SU-DHL-6 (cell line): ENCODE measurements around the gene TMPO.

ENCODE experiments used
- H2AFZ ChIP-seq: fragments of 200-600 bp; sonication (generic); 2 replicates; pipeline ENCODE4 v1.6.1; 2014; ENCODE audit warnings: low read depth, mild to moderate bottlenecking, moderate library complexity, mixed read lengths, antibody characterized with exemption, low read length; ENCODE audit not compliant: severe bottlenecking
- H3F3A ChIP-seq: fragments of 200-600 bp; shearing (Covaris generic); 2 replicates; pipeline ENCODE4 v1.6.0; 2016; ENCODE audit warnings: antibody characterized with exemption, mild to moderate bottlenecking; ENCODE audit not compliant: insufficient read depth
- H3K27ac ChIP-seq: fragments of 200-600 bp; sonication (generic); 2 replicates; pipeline ENCODE4 v1.5.1; 2016; ENCODE audit warnings: low read depth, mild to moderate bottlenecking, low read length, moderate library complexity, mixed read lengths
- H3K27me3 ChIP-seq: fragments of 200-600 bp; sonication (generic), shearing (Covaris generic); 2 replicates; pipeline ENCODE4 v1.6.0; 2014; ENCODE audit warnings: mild to moderate bottlenecking, low read length
- H3K36me3 ChIP-seq: fragments of 200-600 bp; sonication (generic); 2 replicates; pipeline ENCODE4 v1.6.1; 2014; ENCODE audit warnings: mild to moderate bottlenecking, low read length, mixed read lengths
- H3K4me2 ChIP-seq: fragments of 300-600, 200-600 bp; shearing (Covaris generic), sonication (generic); 2 replicates; pipeline ENCODE4 v1.6.0; 2014; ENCODE audit warnings: low read length, low read depth, mild to moderate bottlenecking; ENCODE audit not compliant: poor library complexity, severe bottlenecking
- H3K4me3 ChIP-seq: fragments of 200-600 bp; sonication (generic); 2 replicates; pipeline ENCODE4 v1.5.1; 2014; ENCODE audit warnings: antibody characterized with exemption, low read length, mild to moderate bottlenecking, mixed read lengths; ENCODE audit not compliant: insufficient read depth, poor library complexity, severe bottlenecking
- H3K79me2 ChIP-seq: fragments of 200-600 bp; sonication (generic); 2 replicates; pipeline ENCODE4 v1.6.1; 2014; ENCODE audit warnings: mild to moderate bottlenecking, low read length, moderate library complexity; ENCODE audit not compliant: insufficient read depth
- H3K9ac ChIP-seq: fragments of 200-600 bp; sonication (generic); 2 replicates; pipeline ENCODE4 v1.7.0; 2014; ENCODE audit warnings: mild to moderate bottlenecking, low read length
- H3K9me2 ChIP-seq: fragments of 200-600 bp; sonication (generic); replicated peaks from 2 replicates; pipeline ENCODE4 v1.6.1; 2014; ENCODE audit warnings: low read length; ENCODE audit not compliant: insufficient read depth
- H3K9me3 ChIP-seq: fragments of 200-600 bp; sonication (generic); 2 replicates; pipeline ENCODE4 v1.6.1; 2014; ENCODE audit warnings: low read length, mixed read lengths; ENCODE audit not compliant: insufficient read depth
- H4K20me1 ChIP-seq: fragments of 200-600 bp; sonication (generic); 2 replicates; pipeline ENCODE4 v1.6.1; 2014; ENCODE audit warnings: low read depth, mild to moderate bottlenecking, antibody characterized with exemption, low read length, moderate library complexity, mixed read lengths
- EZH2phosphoT487 ChIP-seq: fragments of 200-600 bp; sonication (generic), shearing (Covaris generic); conservative IDR thresholded peaks from 2 replicates; pipeline ENCODE4 v1.6.1; 2018; ENCODE audit warnings: mild to moderate bottlenecking, antibody characterized with exemption, low read length, moderate library complexity, mixed read lengths
- TF ChIP-seq, protein P1 (sequence below): fragments of 200-600 bp; sonication (generic); IDR thresholded peaks from one replicate; pipeline ENCODE4 v1.5.1; 2017; ENCODE audit warnings: antibody characterized with exemption, mild to moderate bottlenecking, low read length, moderate library complexity; ENCODE audit not compliant: insufficient read depth, poor library complexity, severe bottlenecking

TMPO gene

DNA sequence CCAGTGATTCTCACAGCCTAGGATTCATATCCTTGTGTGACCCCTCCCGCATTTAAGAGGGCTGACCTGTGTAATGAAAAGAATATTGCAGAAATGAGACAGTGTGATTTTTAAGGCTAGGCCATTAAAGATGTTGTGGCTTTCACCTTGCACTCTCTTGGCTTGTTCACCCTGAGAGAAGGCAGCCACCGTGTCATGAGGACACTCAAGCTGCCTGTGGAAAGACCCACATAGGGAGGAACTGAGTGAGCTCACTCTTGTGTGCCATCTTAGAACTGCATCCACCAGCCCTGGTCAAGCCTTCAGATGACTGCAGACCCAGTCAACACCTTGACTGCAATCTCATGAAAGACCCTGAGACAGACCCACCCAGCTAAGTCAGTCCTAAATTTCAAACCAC is 46.3 kb upstream of the TMPO start:
- no peaks in the 10 kb centered on the region for H3K79me2 ChIP-seq
- H3K4me3 ChIP-seq = no peak overlapping the region
- H2AFZ ChIP-seq = no peak overlapping the region
- no peaks in the 10 kb centered on the region for H3F3A ChIP-seq
- H3K27ac ChIP-seq = no peak overlapping the region
- TF ChIP-seq, protein P1, sequence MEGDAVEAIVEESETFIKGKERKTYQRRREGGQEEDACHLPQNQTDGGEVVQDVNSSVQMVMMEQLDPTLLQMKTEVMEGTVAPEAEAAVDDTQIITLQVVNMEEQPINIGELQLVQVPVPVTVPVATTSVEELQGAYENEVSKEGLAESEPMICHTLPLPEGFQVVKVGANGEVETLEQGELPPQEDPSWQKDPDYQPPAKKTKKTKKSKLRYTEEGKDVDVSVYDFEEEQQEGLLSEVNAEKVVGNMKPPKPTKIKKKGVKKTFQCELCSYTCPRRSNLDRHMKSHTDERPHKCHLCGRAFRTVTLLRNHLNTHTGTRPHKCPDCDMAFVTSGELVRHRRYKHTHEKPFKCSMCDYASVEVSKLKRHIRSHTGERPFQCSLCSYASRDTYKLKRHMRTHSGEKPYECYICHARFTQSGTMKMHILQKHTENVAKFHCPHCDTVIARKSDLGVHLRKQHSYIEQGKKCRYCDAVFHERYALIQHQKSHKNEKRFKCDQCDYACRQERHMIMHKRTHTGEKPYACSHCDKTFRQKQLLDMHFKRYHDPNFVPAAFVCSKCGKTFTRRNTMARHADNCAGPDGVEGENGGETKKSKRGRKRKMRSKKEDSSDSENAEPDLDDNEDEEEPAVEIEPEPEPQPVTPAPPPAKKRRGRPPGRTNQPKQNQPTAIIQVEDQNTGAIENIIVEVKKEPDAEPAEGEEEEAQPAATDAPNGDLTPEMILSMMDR = no peak
- TF ChIP-seq EZH2phosphoT487 = no peak
- no peaks in the 10 kb centered on the region for H3K36me3 ChIP-seq
- H3K27me3 ChIP-seq = no peaks in the 10 kb centered on the region
- no peaks in the 10 kb centered on the region for H3K9me2 ChIP-seq
- H4K20me1 ChIP-seq = no peaks in the 10 kb centered on the region
- no peak overlapping the region for H3K4me2 ChIP-seq
- no peak overlapping the region for H3K9ac ChIP-seq
- no peaks in the 10 kb centered on the region for H3K9me3 ChIP-seq

DNA sequence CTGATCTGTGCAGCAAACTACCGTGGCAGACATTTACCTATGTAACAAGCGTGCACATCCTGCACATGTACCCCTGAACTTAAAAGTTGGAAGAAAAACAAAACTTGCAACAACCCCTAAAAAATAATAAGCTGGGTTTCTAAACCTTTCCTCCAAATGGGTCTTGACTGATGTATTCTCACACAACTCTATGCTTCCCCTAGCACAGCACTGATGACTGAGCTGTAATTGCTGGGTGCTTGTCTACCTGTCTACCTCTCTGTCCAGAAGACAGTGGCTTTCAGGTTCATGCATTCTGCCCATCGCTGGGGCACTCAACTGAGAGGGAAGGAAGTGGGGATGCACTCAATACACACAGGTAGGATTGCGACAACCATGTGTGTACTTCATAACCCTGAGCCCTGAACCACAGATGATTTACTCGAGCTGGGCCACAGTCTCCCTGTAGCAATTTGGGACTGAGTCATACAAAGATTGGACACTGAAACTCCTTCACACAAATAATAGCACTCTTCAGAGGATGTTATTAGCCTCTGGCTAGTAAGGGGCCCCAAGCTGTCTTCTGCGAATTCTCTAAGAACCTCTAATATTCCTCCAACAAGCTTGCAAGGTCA is 44.8 kb upstream of the TMPO start:
- H4K20me1 ChIP-seq = no peaks in the 10 kb centered on the region

DNA sequence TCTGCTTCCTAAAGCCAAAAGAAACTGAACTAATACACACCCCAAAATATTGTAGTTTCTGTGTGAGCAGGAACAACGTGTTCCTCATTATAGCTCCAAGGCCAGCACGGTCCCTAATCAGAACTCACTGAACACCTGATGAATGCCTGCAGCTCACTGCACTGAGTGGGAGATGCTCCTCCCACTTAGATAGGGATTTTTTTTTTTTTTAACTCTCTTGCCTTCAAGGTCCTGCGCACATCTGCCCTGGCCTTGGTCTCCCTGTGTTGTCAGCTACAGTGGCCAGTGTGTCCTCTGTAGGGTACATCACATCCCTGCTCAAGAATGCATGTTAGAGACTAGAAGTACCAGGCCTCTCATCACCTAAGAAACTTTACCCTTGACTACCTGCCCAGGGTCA is 44.3 kb upstream of the TMPO start:
- H3K27me3 ChIP-seq = no peaks in the 10 kb centered on the region
- H3F3A ChIP-seq = no peaks in the 10 kb centered on the region
- no peaks in the 10 kb centered on the region for H3K36me3 ChIP-seq
- TF ChIP-seq, protein P1 = no peak
- TF ChIP-seq EZH2phosphoT487 = no peak
- H4K20me1 ChIP-seq = no peaks in the 10 kb centered on the region
- no peaks in the 10 kb centered on the region for H3K9me2 ChIP-seq
- no peak overlapping the region for H3K9ac ChIP-seq
- no peak overlapping the region for H3K4me2 ChIP-seq
- no peaks in the 10 kb centered on the region for H3K79me2 ChIP-seq
- no peaks in the 10 kb centered on the region for H3K9me3 ChIP-seq
- no peak overlapping the region for H2AFZ ChIP-seq
- no peak overlapping the region for H3K4me3 ChIP-seq
- H3K27ac ChIP-seq = no peak overlapping the region

More for the DNA sequence above, 44.8 kb upstream of the TMPO start:
- no peak for TF ChIP-seq EZH2phosphoT487
- TF ChIP-seq, protein P1 = no peak
- Histone ChIP-seq H3K27me3 (no peaks in the 10 kb centered on the region), H3K4me3 (no peak overlapping the region), H3K9me3 (no peaks in the 10 kb centered on the region), H3F3A (no peaks in the 10 kb centered on the region), H3K27ac (no peak overlapping the region), H3K79me2 (no peaks in the 10 kb centered on the region), H3K9ac (no peak overlapping the region), H3K9me2 (no peaks in the 10 kb centered on the region), H3K36me3 (no peaks in the 10 kb centered on the region), H3K4me2 (no peak overlapping the region), H2AFZ (no peak overlapping the region)

DNA sequence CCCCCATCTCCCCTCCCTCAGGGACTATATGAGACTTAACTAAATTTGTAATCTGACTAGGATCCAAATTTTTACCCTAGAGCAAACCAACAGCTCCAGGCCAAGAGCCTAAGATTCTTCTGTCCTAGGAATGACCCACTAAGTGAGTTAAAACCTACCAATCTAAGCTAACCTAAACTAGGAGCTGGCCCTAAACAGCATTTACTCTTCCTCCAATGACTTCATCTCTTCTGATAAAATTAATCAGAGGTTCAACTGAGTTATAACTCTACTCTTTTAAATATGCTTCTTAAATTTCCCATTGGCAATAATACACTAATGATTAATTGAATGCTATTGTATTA is 39.9 kb upstream of the TMPO start:
- Histone ChIP-seq H3K36me3 (no peaks in the 10 kb centered on the region), H4K20me1 (no peaks in the 10 kb centered on the region), H2AFZ (no peak overlapping the region), H3K4me3 (no peak overlapping the region), H3K27ac (no peak overlapping the region), H3K27me3 (no peaks in the 10 kb centered on the region), H3F3A (no peaks in the 10 kb centered on the region), H3K79me2 (no peaks in the 10 kb centered on the region), H3K4me2 (no peak overlapping the region), H3K9me2 (no peaks in the 10 kb centered on the region), H3K9me3 (no peaks in the 10 kb centered on the region), H3K9ac (no peak overlapping the region)
- TF ChIP-seq EZH2phosphoT487 = no peak
- TF ChIP-seq, protein P1 = no peak
